ENCODE results near the gene PLB1.

PLB1 gene

DNA sequence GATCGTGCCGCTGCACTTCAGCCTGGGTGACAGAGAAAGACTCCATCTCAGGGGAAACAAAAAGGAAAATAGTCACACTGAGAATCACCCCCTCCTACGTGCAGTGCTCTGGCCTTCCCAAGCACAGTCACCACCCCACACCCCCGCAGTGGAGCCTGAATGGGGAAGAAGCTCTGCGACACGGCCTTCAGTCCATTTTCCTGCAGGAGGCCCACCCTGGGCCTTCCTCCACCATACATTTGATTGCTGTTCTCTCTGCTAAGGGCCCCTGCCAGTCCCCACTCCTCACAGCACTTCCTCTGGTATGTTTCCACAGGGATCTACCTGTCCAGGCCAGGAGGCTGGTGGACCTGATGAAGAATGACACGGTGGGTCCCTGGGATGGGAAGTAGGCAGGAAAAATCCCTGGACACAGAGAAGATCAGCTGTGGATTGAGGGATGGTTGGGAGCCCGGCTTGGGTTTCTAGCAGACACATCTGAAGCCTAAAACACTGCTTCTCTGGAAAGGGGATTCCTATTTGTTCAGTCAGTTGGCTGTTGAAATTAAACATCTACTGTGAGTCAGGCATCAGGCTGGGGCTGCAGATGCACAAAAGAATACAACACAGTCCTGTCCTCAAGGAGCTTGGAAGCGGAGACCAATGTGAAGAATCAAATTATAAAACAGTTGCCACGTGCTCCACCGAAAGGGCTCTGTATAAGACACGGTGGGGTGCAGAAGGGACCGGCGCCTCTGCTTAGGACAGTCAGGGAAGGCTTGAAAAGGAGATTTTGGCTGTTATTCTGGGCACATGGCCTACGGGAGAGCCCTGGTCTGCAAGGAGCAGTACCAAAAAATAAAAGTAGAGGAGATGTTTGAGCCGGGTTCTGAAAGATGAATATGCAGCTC lies 82.2 kb downstream of the PLB1 start:
- H3K27me3 ChIP-seq (ENCODE audit: insufficient read depth, low read length), result 0 out of 2 replicates have a peak, but pooled peaks cover 3% of the 10 kb centered on the region
- TF ChIP-seq EZH2 (IDR thresholded peaks at IDR 0.05; ENCODE audit: borderline replicate concordance, low read length), result no peak
- TF ChIP-seq, protein P1, sequence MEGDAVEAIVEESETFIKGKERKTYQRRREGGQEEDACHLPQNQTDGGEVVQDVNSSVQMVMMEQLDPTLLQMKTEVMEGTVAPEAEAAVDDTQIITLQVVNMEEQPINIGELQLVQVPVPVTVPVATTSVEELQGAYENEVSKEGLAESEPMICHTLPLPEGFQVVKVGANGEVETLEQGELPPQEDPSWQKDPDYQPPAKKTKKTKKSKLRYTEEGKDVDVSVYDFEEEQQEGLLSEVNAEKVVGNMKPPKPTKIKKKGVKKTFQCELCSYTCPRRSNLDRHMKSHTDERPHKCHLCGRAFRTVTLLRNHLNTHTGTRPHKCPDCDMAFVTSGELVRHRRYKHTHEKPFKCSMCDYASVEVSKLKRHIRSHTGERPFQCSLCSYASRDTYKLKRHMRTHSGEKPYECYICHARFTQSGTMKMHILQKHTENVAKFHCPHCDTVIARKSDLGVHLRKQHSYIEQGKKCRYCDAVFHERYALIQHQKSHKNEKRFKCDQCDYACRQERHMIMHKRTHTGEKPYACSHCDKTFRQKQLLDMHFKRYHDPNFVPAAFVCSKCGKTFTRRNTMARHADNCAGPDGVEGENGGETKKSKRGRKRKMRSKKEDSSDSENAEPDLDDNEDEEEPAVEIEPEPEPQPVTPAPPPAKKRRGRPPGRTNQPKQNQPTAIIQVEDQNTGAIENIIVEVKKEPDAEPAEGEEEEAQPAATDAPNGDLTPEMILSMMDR (IDR thresholded peaks at IDR 0.05; ENCODE audit: low read length), result no peak

GRCh38 chr2:28578774-28579173 lies 82.9 kb downstream of the PLB1 start:
- Histone ChIP-seq H3K79me2 (ENCODE audit: insufficient read depth, low read length) (no peaks in the 10 kb centered on the region), H3K4me1 (ENCODE audit: insufficient read depth, low read length, severe bottlenecking) (no peaks in the 10 kb centered on the region), H3K36me3 (ENCODE audit: insufficient read depth, low read length) (no peaks in the 10 kb centered on the region), H2AFZ (ENCODE audit: low read length) (no peak overlapping the region), H3K9me3 (ENCODE audit: low read length) (no peaks in the 10 kb centered on the region), H3K9me2 (ENCODE audit: low read depth, low read length) (no peaks in the 10 kb centered on the region), H3K27me3 (ENCODE audit: insufficient read depth, low read length) (0 out of 2 replicates have a peak, but pooled peaks cover 1% of the 10 kb centered on the region), H3K4me3 (ENCODE audit: low read depth, low read length, poor library complexity, severe bottlenecking) (no peak overlapping the region), H3K27ac (ENCODE audit: low read depth, low read length, poor library complexity, severe bottlenecking) (no peak overlapping the region), H4K20me1 (ENCODE audit: insufficient read depth, low read length) (no peaks in the 10 kb centered on the region), H3F3A (ENCODE audit: insufficient read depth, low read length) (no peaks in the 10 kb centered on the region), H3K4me2 (ENCODE audit: low read length) (no peak overlapping the region), H3K9ac (ENCODE audit: low read length) (no peak overlapping the region)
- TF ChIP-seq, protein P1 (IDR thresholded peaks at IDR 0.05; ENCODE audit: low read length), result no peak
- TF ChIP-seq EZH2 (IDR thresholded peaks at IDR 0.05; ENCODE audit: borderline replicate concordance, low read length), result no peak

More for the DNA sequence above, 82.2 kb downstream of the PLB1 start:
- H3K36me3 ChIP-seq (ENCODE audit: insufficient read depth, low read length), result no peaks in the 10 kb centered on the region
- no peak overlapping the region for H3K9ac ChIP-seq (ENCODE audit: low read length)
- H3K9me2 ChIP-seq (ENCODE audit: low read depth, low read length), result no peaks in the 10 kb centered on the region
- H3K4me3 ChIP-seq (ENCODE audit: low read depth, low read length, poor library complexity, severe bottlenecking), result no peak overlapping the region
- H3F3A ChIP-seq (ENCODE audit: insufficient read depth, low read length), result no peaks in the 10 kb centered on the region
- H4K20me1 ChIP-seq (ENCODE audit: insufficient read depth, low read length), result no peaks in the 10 kb centered on the region
- no peak overlapping the region for H3K27ac ChIP-seq (ENCODE audit: low read depth, low read length, poor library complexity, severe bottlenecking)
- H3K9me3 ChIP-seq (ENCODE audit: low read length), result no peaks in the 10 kb centered on the region
- no peak overlapping the region for H2AFZ ChIP-seq (ENCODE audit: low read length)
- no peaks in the 10 kb centered on the region for H3K4me1 ChIP-seq (ENCODE audit: insufficient read depth, low read length, severe bottlenecking)
- no peak overlapping the region for H3K4me2 ChIP-seq (ENCODE audit: low read length)
- no peaks in the 10 kb centered on the region for H3K79me2 ChIP-seq (ENCODE audit: insufficient read depth, low read length)

DNA sequence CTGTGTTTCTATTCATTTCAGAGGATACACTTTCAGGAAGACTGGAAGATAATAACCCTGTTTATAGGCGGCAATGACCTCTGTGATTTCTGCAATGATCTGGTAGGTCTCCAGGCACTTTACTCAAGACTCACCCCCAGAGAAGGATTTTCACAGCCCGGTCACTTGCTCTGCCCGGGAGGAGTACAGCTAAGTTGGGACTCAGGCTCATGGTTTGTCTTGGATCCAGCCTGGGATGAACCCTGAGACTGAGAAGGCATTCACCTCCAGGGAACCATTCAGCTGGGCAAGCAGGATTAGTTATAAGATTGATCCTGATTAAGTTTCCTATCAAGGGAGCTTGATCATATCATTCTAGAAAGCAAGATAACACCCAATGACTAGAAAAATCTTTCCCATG lies 83.7 kb downstream of the PLB1 start:
- Histone ChIP-seq H3K4me3 (ENCODE audit: low read depth, low read length, poor library complexity, severe bottlenecking) (no peak overlapping the region), H3K9me2 (ENCODE audit: low read depth, low read length) (no peaks in the 10 kb centered on the region), H3K27me3 (ENCODE audit: insufficient read depth, low read length) (no peaks in the 10 kb centered on the region), H3K4me1 (ENCODE audit: insufficient read depth, low read length, severe bottlenecking) (no peaks in the 10 kb centered on the region), H3K27ac (ENCODE audit: low read depth, low read length, poor library complexity, severe bottlenecking) (no peak overlapping the region), H4K20me1 (ENCODE audit: insufficient read depth, low read length) (no peaks in the 10 kb centered on the region), H3F3A (ENCODE audit: insufficient read depth, low read length) (no peaks in the 10 kb centered on the region), H3K9ac (ENCODE audit: low read length) (no peak overlapping the region), H3K9me3 (ENCODE audit: low read length) (no peaks in the 10 kb centered on the region), H2AFZ (ENCODE audit: low read length) (no peak overlapping the region), H3K79me2 (ENCODE audit: insufficient read depth, low read length) (no peaks in the 10 kb centered on the region), H3K4me2 (ENCODE audit: low read length) (no peak overlapping the region), H3K36me3 (ENCODE audit: insufficient read depth, low read length) (no peaks in the 10 kb centered on the region)
- TF ChIP-seq EZH2 (IDR thresholded peaks at IDR 0.05; ENCODE audit: borderline replicate concordance, low read length), result no peak
- TF ChIP-seq, protein P1 (IDR thresholded peaks at IDR 0.05; ENCODE audit: low read length), result no peak

Data from OCI-LY1 (cell line).